ENCODE results near the gene ESRRA.

ESRRA gene

DNA sequence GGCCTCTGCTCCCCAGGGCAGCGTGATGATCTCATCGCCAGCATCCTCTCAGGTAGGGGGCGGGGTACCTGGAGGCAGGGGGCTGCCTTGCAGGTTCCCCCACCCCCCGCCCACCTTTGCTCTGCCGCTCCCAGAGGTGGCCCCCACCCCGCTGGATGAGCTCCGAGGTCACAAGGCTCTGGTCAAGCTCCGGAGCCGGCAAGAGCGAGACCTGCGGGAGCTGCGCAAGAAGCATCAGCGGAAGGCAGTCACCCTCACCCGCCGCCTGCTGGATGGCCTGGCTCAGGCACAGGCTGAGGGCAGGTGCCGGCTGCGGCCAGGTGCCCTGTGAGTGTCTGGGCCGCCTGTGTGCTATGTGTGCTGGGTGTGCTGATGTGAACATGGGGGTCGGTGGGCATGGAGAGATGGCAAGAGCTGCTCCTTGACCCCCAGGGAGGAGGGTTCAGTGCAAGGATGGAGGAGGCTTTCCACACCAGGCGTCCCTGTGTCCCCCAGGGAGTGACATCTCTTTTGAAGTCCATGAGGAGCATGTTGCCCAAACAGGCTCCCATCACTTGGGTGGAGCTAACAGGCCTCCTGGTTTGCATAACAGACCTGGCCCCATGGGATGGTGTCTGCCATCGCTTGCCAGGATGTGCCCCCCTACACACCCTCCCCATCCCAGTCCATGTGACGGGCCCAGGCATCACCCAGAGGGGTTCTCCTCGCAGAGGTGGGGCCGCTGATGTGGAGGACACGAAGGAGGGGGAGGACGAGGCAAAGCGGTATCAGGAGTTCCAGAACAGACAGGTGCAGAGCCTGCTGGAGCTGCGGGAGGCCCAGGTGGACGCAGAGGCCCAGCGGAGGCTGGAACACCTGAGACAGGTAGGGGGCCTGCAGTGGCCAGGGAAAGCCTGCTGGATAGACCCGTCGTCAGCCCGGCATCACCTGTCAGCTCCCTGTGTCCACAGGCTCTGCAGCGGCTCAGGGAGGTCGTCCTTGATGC is 39.9 kb upstream of the ESRRA start:
- ChIA-PET CTCF (interaction anchor here (1.3 to 14.6 kb wide), 3 partner anchors 15 to 21 kb away, joined by 3 to 134 read pairs (median 3); partner anchors contain the start of gene PLCB3), POLR2A (interaction anchor here (0.5 to 0.7 kb wide), 3 partner anchors 20 to 1660 kb away, joined by 3 read pairs; no protein-coding TSS in a partner anchor)
- no peak for DNase-seq (ENCODE audit: extremely low spot score)
- TF ChIP-seq, protein P1, sequence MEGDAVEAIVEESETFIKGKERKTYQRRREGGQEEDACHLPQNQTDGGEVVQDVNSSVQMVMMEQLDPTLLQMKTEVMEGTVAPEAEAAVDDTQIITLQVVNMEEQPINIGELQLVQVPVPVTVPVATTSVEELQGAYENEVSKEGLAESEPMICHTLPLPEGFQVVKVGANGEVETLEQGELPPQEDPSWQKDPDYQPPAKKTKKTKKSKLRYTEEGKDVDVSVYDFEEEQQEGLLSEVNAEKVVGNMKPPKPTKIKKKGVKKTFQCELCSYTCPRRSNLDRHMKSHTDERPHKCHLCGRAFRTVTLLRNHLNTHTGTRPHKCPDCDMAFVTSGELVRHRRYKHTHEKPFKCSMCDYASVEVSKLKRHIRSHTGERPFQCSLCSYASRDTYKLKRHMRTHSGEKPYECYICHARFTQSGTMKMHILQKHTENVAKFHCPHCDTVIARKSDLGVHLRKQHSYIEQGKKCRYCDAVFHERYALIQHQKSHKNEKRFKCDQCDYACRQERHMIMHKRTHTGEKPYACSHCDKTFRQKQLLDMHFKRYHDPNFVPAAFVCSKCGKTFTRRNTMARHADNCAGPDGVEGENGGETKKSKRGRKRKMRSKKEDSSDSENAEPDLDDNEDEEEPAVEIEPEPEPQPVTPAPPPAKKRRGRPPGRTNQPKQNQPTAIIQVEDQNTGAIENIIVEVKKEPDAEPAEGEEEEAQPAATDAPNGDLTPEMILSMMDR (IDR thresholded peaks at IDR 0.05; ENCODE audit: control extremely low read depth, extremely low read depth, low read depth, missing control alignments), result no peak

DNA sequence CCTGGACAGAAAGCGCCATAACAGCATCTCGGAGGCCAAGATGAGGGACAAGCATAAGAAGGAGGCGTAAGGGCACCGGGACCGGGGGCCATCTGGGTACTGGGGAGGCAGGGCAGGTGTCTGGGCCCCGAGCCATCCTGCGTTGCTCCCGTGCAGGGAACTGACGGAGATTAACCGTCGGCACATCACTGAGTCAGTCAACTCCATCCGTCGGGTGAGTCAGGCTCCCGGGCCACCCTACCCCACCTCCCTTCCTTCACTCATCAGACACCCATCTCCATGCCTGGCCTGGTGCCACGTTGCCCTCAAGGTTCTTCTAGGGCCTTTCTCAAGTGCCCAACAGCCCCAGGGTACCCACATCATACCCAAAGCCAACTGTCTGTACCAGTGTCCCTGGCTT is 39.0 kb upstream of the ESRRA start:
- CTCF ChIA-PET, result interaction anchor here (1.3 to 15.3 kb wide), 3 partner anchors 16 to 37 kb away, joined by 3 to 164 read pairs (median 134); partner anchors contain the start of genes CATSPERZ, ESRRA and PLCB3
- DNase-seq (ENCODE audit: extremely low spot score), result no peak
- TF ChIP-seq, protein P1 (IDR thresholded peaks at IDR 0.05; ENCODE audit: control extremely low read depth, extremely low read depth, low read depth, missing control alignments), result no peak
- POLR2A ChIA-PET, result no interaction called here

DNA sequence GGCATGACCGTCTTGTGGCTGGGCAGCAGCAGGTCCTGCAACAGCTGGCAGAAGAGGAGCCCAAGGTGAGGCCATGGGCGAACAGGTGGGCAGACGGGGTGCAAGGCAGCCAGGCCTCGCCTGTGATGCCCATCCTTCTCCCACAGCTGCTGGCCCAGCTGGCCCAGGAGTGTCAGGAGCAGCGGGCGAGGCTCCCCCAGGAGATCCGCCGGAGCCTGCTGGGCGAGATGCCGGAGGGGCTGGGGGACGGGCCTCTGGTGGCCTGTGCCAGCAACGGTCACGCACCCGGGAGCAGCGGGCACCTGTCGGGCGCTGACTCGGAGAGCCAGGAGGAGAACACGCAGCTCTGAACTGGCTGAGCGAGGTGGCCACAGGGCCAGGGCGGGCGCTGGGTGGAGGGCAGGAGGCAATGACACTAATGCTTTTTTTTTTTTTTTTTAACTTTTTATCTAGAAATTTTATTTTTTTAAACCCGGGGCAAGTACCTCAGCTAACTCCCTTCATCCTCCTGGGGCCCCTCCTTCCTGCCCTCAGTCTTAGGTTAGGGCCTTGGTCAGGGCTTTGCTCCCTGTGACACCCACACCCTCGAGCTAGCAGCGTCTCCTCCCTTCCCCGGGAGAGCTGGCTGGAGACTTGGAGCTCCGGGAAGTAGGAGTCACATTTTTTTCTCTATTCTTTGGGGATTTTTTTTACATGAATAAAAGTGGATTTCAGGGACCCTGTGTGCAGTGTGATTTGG is 37.9 kb upstream of the ESRRA start:
- no peak for DNase-seq (ENCODE audit: extremely low spot score)
- TF ChIP-seq, protein P1 (IDR thresholded peaks at IDR 0.05; ENCODE audit: control extremely low read depth, extremely low read depth, low read depth, missing control alignments), result no peak
- POLR2A ChIA-PET, result interaction anchor here (0.6 to 1.0 kb wide), 4 partner anchors 11 to 520 kb away, joined by 3 to 6 read pairs (median 5); no protein-coding TSS in a partner anchor
- CTCF ChIA-PET, result interaction anchor here (1.2 to 15.3 kb wide), 5 partner anchors 17 to 62 kb away, joined by 3 to 164 read pairs (median 23); partner anchors contain the start of genes CATSPERZ, ESRRA, FERMT3 and PLCB3

DNA sequence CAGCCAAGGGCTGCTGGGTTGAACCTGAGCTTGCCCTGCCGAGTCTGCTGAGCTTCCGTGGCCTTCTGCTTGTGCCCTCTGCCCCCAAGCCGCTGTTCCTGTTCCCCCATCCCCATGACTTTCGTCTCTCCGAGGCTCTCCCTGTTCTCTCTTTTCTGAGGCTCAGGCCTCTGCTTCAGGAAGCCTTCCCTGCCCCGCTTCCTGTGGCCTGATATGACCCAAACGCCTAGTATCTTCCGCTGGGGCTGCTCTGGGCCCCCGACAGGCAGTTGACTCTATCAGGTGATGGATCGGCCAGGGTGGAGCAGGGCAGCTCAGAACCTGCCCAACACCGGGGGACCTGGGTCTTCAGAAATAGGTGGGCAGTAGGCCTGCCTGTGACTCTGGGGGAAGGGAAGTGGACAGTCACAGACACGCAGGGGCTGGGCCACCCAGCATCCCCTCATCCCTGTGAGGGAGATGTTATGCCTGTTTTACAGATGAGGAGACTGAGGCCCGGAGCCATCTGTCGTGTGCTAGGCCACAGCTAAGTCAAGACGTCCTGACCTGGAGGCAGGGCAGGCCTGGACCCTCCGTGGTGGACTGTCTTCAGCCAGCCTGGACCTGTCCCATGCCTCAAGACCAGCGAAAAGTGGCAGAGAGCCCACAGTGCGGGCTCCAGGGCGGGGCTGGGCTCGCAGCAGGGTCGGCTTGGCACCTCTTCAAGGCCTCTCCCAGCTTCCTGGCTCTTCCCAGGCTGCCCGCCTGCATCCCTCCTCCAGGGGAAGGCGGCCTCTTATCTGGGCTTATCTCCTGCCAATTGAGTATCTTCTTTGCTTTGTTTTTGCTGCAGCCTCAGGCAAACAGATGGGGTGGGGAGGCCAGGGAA is 37.1 kb upstream of the ESRRA start:
- ChIA-PET CTCF (interaction anchor here (0.7 to 15.3 kb wide), 9 partner anchors 13 to 64 kb away, joined by 3 to 164 read pairs (median 4); partner anchors contain the start of genes CATSPERZ, ESRRA, FERMT3 and PLCB3), POLR2A (interaction anchor here (0.6 to 2.2 kb wide), 9 partner anchors 9 to 83 kb away, joined by 3 to 8 read pairs (median 5); partner anchors contain the start of genes BAD, FERMT3 and FKBP2)
- TF ChIP-seq, protein P1 (IDR thresholded peaks at IDR 0.05; ENCODE audit: control extremely low read depth, extremely low read depth, low read depth, missing control alignments), result no peak
- DNase-seq (ENCODE audit: extremely low spot score), result no peak

DNA sequence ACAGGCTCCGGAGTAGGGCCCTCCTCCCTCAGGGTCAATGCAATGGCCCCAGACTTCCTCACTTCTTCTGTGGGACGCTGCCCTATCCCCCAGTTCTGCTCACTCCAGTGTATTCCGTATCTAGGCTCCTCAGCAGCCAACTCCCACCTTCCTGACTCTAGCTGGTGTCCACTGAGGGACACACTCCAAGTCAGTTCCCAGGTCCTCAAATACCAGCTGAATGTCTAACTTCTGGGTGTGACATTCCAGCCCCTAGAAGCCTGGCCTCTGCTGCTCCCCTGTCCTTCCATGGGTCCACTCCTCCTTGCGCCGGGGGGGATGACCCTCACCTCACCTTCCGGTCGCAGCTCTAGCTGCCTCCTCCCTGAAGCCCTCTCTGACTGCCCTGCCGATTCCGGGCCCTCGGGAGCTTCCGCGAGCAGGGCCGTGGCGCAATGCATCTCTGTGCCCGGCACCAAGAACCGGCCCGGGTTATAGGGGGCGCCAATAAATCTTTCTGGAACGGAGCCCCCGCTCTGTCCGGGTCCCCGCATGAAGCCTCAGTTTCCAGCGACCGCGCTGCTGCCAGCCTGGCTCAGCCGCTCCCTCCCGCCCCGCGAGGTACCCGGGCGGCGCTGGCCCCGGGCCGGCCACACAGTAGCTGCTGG is 36.3 kb upstream of the ESRRA start:
- POLR2A ChIA-PET, result interaction anchor here (0.8 to 2.2 kb wide), 6 partner anchors 10 to 63 kb away, joined by 4 to 8 read pairs (median 6); partner anchors contain the start of genes BAD, FERMT3 and FKBP2
- CTCF ChIA-PET, result interaction anchor here (0.7 to 15.3 kb wide), 8 partner anchors 13 to 64 kb away, joined by 3 to 164 read pairs (median 4); partner anchors contain the start of genes CATSPERZ, ESRRA, FERMT3 and NUDT22
- TF ChIP-seq, protein P1 (IDR thresholded peaks at IDR 0.05; ENCODE audit: control extremely low read depth, extremely low read depth, low read depth, missing control alignments), result no peak
- peak; percentile 52 for DNase-seq (ENCODE audit: extremely low spot score)
